Measurements from ENCODE around the gene DDIT4. TPM values are rescaled to one million over a fixed set of nuclear protein-coding genes. Genes with fewer than 3 reads are reported as not detected.
"Not testable (repeated sequence)": the region's sequence is repeated elsewhere in the genome, so short reads cannot be mapped to it uniquely, and the experiment has no call there.

Gene DDIT4
- total RNA-seq, 1 donor from 2014 or later: 290 TPM

GRCh38 chr10:72264536-72264935 is 9.2 kb upstream of the DDIT4 start:
- no peaks in the 10 kb centered on the region for H3K36me3 Mint-ChIP-seq (ENCODE audit: unreplicated experiment)
- no peak overlapping the region for H3K4me3 Mint-ChIP-seq (ENCODE audit: unreplicated experiment)
- H3K27me3 Mint-ChIP-seq (ENCODE audit: unreplicated experiment): no peaks in the 10 kb centered on the region
- TF ChIP-seq, protein P1, sequence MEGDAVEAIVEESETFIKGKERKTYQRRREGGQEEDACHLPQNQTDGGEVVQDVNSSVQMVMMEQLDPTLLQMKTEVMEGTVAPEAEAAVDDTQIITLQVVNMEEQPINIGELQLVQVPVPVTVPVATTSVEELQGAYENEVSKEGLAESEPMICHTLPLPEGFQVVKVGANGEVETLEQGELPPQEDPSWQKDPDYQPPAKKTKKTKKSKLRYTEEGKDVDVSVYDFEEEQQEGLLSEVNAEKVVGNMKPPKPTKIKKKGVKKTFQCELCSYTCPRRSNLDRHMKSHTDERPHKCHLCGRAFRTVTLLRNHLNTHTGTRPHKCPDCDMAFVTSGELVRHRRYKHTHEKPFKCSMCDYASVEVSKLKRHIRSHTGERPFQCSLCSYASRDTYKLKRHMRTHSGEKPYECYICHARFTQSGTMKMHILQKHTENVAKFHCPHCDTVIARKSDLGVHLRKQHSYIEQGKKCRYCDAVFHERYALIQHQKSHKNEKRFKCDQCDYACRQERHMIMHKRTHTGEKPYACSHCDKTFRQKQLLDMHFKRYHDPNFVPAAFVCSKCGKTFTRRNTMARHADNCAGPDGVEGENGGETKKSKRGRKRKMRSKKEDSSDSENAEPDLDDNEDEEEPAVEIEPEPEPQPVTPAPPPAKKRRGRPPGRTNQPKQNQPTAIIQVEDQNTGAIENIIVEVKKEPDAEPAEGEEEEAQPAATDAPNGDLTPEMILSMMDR (IDR thresholded peaks at IDR 0.05): no peak
- no peak overlapping the region for H3K27ac Mint-ChIP-seq (ENCODE audit: unreplicated experiment)
- peaks cover 33% of the 10 kb centered on the region for H3K4me1 Mint-ChIP-seq (ENCODE audit: unreplicated experiment)
- DNase-seq (ENCODE audit: extremely low spot score, unreplicated experiment): no peak
- no peaks in the 10 kb centered on the region for H3K9me3 Mint-ChIP-seq (ENCODE audit: unreplicated experiment)

GRCh38 chr10:72265508-72265907 is 8.2 kb upstream of the DDIT4 start:
- no peak for DNase-seq (ENCODE audit: extremely low spot score, unreplicated experiment)
- Mint-ChIP-seq H3K4me1 (ENCODE audit: unreplicated experiment) (peaks cover 26% of the 10 kb centered on the region), H3K36me3 (ENCODE audit: unreplicated experiment) (no peaks in the 10 kb centered on the region), H3K27ac (ENCODE audit: unreplicated experiment) (no peak overlapping the region), H3K4me3 (ENCODE audit: unreplicated experiment) (no peak overlapping the region), H3K9me3 (ENCODE audit: unreplicated experiment) (no peaks in the 10 kb centered on the region), H3K27me3 (ENCODE audit: unreplicated experiment) (no peaks in the 10 kb centered on the region)
- TF ChIP-seq, protein P1 (IDR thresholded peaks at IDR 0.05): no peak

- peaks cover 28% of the 10 kb centered on the region for H3K4me1 Mint-ChIP-seq (ENCODE audit: unreplicated experiment)
- H3K36me3 Mint-ChIP-seq (ENCODE audit: unreplicated experiment): no peaks in the 10 kb centered on the region
- no peaks in the 10 kb centered on the region for H3K9me3 Mint-ChIP-seq (ENCODE audit: unreplicated experiment)
- H3K27ac Mint-ChIP-seq (ENCODE audit: unreplicated experiment): peak overlapping the region; percentile 47
- DNase-seq (ENCODE audit: extremely low spot score, unreplicated experiment): no peak
- H3K4me3 Mint-ChIP-seq (ENCODE audit: unreplicated experiment): no peak overlapping the region
- H3K27me3 Mint-ChIP-seq (ENCODE audit: unreplicated experiment): no peaks in the 10 kb centered on the region
- TF ChIP-seq, protein P1 (IDR thresholded peaks at IDR 0.05): no peak
Observed at GRCh38 chr10:72265990-72266865, 7.5 kb upstream of the DDIT4 start.

GRCh38 chr10:72267381-72267780 is 6.3 kb upstream of the DDIT4 start:
- TF ChIP-seq, protein P1 (IDR thresholded peaks at IDR 0.05): no peak
- Mint-ChIP-seq H3K27me3 (ENCODE audit: unreplicated experiment) (no peaks in the 10 kb centered on the region), H3K36me3 (ENCODE audit: unreplicated experiment) (no peaks in the 10 kb centered on the region), H3K4me1 (ENCODE audit: unreplicated experiment) (peaks cover 30% of the 10 kb centered on the region), H3K9me3 (ENCODE audit: unreplicated experiment) (no peaks in the 10 kb centered on the region), H3K27ac (ENCODE audit: unreplicated experiment) (no peak overlapping the region), H3K4me3 (ENCODE audit: unreplicated experiment) (no peak overlapping the region)
- DNase-seq (ENCODE audit: extremely low spot score, unreplicated experiment): no peak

GRCh38 chr10:72267819-72268399 is 5.8 kb upstream of the DDIT4 start:
- Mint-ChIP-seq H3K27me3 (ENCODE audit: unreplicated experiment) (no peaks in the 10 kb centered on the region), H3K9me3 (ENCODE audit: unreplicated experiment) (no peaks in the 10 kb centered on the region), H3K4me1 (ENCODE audit: unreplicated experiment) (peaks cover 34% of the 10 kb centered on the region), H3K36me3 (ENCODE audit: unreplicated experiment) (no peaks in the 10 kb centered on the region), H3K27ac (ENCODE audit: unreplicated experiment) (no peak overlapping the region), H3K4me3 (ENCODE audit: unreplicated experiment) (no peak overlapping the region)
- no peak for DNase-seq (ENCODE audit: extremely low spot score, unreplicated experiment)
- TF ChIP-seq, protein P1 (IDR thresholded peaks at IDR 0.05): no peak

DNA sequence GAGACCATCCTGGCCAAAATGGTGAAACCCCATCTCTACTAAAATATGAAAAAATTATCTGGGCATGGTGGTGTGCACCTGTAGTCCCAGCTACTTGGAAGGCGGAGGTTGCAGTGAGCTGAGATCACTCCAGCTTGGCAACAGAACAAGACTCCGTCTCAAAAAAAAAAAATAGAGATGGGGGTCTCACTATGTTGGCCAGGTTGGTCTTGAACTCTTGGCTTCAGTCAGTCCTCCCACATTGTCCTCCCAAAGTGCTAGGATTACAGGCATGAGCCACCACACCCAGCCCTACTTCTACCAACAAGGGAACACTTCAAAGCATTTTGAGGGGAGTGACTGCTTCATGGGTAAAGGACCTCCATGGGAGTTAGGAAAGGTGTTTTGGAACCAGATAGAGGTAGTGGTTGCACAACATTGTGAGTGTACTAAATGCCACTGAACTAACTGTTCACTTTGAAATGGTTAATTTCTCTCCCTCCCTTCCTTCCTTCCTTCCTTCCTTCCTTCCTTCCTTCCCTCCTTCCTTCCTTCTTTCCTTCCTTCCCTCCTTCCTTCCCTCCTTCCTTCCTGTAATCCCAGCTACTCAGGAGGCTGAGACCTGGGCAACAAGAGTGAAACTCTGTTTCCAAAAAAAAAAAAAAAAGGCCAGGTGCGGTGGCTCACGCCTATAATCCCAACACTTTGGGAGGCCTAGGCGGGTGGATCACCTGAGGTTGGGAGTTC is 5.1 kb upstream of the DDIT4 start:
- H3K36me3 Mint-ChIP-seq (ENCODE audit: unreplicated experiment); H3K4me3 Mint-ChIP-seq (ENCODE audit: unreplicated experiment); H3K27ac Mint-ChIP-seq (ENCODE audit: unreplicated experiment); DNase-seq (ENCODE audit: extremely low spot score, unreplicated experiment); H3K9me3 Mint-ChIP-seq (ENCODE audit: unreplicated experiment); H3K27me3 Mint-ChIP-seq (ENCODE audit: unreplicated experiment): not testable (repeated sequence)
- H3K4me1 Mint-ChIP-seq (ENCODE audit: unreplicated experiment): peaks cover 32% of the 10 kb centered on the region

Measured in osteocyte (in vitro differentiated cells).